Gastroesophageal sphincter (tissue), 4 donors: ENCODE results near the gene FAM13C. TPM values are rescaled to one million over a fixed set of nuclear protein-coding genes. Genes with fewer than 3 reads are reported as not detected.

Experiments
- ATAC-seq: fragments of 150-250 bp; one replicate; pipeline ENCODE4 v1.9.1; 2016; ENCODE audit warnings: mild to moderate bottlenecking, moderate library complexity
- H3K27ac ChIP-seq, 4 donors: fragments of 200-600 bp; sonication (generic) in 3 of 4; 1 replicate in 3 of 4; 2 replicates in 1 of 4; pipeline ENCODE4 v1.5.1; 2016 to 2019
- H3K27me3 ChIP-seq: fragments of 200-600 bp; sonication (generic); one replicate; pipeline ENCODE4 v1.5.1; 2019
- H3K36me3 ChIP-seq, 2 donors: fragments of 200-600 bp; sonication (generic); one replicate each; pipeline ENCODE4 v1.5.1; 2019; ENCODE audit warnings: control low read depth in 1 of 2
- H3K4me1 ChIP-seq, 3 donors: fragments of 200-600 bp; sonication (generic); 1 replicate in 2 of 3; 2 replicates in 1 of 3; pipeline ENCODE4 v1.5.1; 2016 to 2019; ENCODE audit warnings: control low read depth in 2 of 3
- H3K4me3 ChIP-seq, 2 donors: fragments of 200-600 bp; sonication (generic); one replicate each; pipeline ENCODE4 v1.5.1; 2019; ENCODE audit warnings: mild to moderate bottlenecking in 1 of 2, moderate library complexity in 1 of 2
- H3K9me3 ChIP-seq, 3 donors: fragments of 200-600 bp; sonication (generic); one replicate each; pipeline ENCODE4 v1.5.1; 2017 to 2019; ENCODE audit warnings: control low read depth in 2 of 3
- EP300 ChIP-seq: sonication (generic); formaldehyde crosslinking; IDR thresholded peaks from one replicate; pipeline ENCODE4 v1.6.1; 2017; ENCODE audit warnings: antibody characterized with exemption, mild to moderate bottlenecking
- POLR2A ChIP-seq, 2 donors: fragments of 450-650 bp; IDR thresholded peaks; one replicate each; pipeline ENCODE4 v1.6.1; 2017; ENCODE audit warnings: antibody characterized with exemption in 2 of 2, mild to moderate bottlenecking in 2 of 2, moderate library complexity in 1 of 2
- POLR2AphosphoS5 ChIP-seq: sonication (generic); formaldehyde crosslinking; IDR thresholded peaks from one replicate; pipeline ENCODE4 v1.6.1; 2017; ENCODE audit warnings: antibody characterized with exemption
- WGBS, 2 donors: methylation state at CpG; one replicate each; pipeline ENCODE4 v1.1.5; 2018; ENCODE audit warnings: low coverage in 1 of 2; 5-methylcytosine and 5-hydroxymethylcytosine counted together
- total RNA-seq, 4 donors: library from RNA; depleted of rRNA; stranded (reverse); fragments of >200 nt; gene quantifications; one replicate each; pipeline ENCODE4 v1.1.0, GENCODE V29; 2016
- TF ChIP-seq, protein P1 (sequence below), 4 experiments: fragments of 200-600 bp in 2 of 4; fragments of 450-650 bp in 2 of 4; sonication (generic) in 1 of 4; IDR thresholded peaks; one replicate each; pipeline ENCODE4 v1.5.1; 2017 to 2019; ENCODE audit warnings: antibody characterized with exemption in 4 of 4, mild to moderate bottlenecking in 2 of 4, moderate library complexity in 2 of 4

The FAM13C gene
- total RNA-seq, 4 donors from 2014 or later = 26.9 to 79.9 (median 45.5) TPM

DNA sequence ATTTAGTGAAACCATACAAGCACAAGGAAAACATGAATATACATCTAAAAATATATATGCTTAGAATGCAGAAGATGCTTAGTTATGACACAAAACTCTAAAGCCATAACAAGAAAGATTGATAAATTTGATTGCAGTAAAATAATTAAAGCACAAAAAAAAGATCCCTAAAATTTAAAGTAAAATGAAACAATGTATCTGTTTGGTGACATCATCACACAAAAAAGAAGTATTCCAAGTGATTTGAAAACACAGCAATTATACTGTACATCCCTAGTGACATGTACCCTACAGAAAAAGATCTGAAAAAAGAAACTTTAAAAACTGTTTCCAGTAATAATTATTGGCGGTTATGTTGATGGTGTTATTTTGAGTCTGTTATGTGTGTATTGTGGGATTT lies 148.2 kb downstream of the FAM13C start:
- ATAC-seq = no peak
- H3K4me3 ChIP-seq = no peak overlapping the region
- H3K36me3 ChIP-seq = no peaks in the 10 kb centered on the region
- H3K27me3 ChIP-seq = no peaks in the 10 kb centered on the region
- no peak overlapping the region for H3K27ac ChIP-seq
- 100% methylated on average over 1 of the region's 1 CpG for WGBS, 2 donors
- no peaks in the 10 kb centered on the region for H3K9me3 ChIP-seq
- TF ChIP-seq EP300 (no peak), POLR2A (IDR thresholded peaks at IDR 0.05) (no peak), POLR2AphosphoS5 (no peak)
- TF ChIP-seq, protein P1, sequence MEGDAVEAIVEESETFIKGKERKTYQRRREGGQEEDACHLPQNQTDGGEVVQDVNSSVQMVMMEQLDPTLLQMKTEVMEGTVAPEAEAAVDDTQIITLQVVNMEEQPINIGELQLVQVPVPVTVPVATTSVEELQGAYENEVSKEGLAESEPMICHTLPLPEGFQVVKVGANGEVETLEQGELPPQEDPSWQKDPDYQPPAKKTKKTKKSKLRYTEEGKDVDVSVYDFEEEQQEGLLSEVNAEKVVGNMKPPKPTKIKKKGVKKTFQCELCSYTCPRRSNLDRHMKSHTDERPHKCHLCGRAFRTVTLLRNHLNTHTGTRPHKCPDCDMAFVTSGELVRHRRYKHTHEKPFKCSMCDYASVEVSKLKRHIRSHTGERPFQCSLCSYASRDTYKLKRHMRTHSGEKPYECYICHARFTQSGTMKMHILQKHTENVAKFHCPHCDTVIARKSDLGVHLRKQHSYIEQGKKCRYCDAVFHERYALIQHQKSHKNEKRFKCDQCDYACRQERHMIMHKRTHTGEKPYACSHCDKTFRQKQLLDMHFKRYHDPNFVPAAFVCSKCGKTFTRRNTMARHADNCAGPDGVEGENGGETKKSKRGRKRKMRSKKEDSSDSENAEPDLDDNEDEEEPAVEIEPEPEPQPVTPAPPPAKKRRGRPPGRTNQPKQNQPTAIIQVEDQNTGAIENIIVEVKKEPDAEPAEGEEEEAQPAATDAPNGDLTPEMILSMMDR (IDR thresholded peaks at IDR 0.05) = no peak
- peaks cover 0 to 10% (median 0%) of the 10 kb centered on the region in 3 donors for H3K4me1 ChIP-seq

GRCh38 chr10:59212301-59212798 lies 150.0 kb downstream of the FAM13C start:
- 58 to 68% methylated on average over 2 of the region's 2 CpGs for WGBS, 2 donors
- TF ChIP-seq, protein P1 (IDR thresholded peaks at IDR 0.05) = no peak
- TF ChIP-seq POLR2A (IDR thresholded peaks at IDR 0.05) = no peak
- TF ChIP-seq POLR2AphosphoS5 = no peak
- no peak for TF ChIP-seq EP300
- H3K36me3 ChIP-seq = no peaks in the 10 kb centered on the region
- H3K27ac ChIP-seq = no peak overlapping the region
- no peaks in the 10 kb centered on the region for H3K9me3 ChIP-seq
- ATAC-seq = no peak
- H3K27me3 ChIP-seq = no peaks in the 10 kb centered on the region
- H3K4me1 ChIP-seq = peaks cover 0 to 10% (median 0%) of the 10 kb centered on the region in 3 donors
- no peak overlapping the region for H3K4me3 ChIP-seq

- Histone ChIP-seq H3K27ac (no peak overlapping the region), H3K36me3 (no peaks in the 10 kb centered on the region), H3K9me3 (no peaks in the 10 kb centered on the region), H3K4me3 (no peak overlapping the region), H3K27me3 (no peaks in the 10 kb centered on the region), H3K4me1 (peaks cover 0 to 1% (median 0%) of the 10 kb centered on the region in 3 donors)
- 94 to 96% methylated on average over 3 to 5 of the region's 5 CpGs for WGBS, 2 donors
- no peak for ATAC-seq
- TF ChIP-seq POLR2A (IDR thresholded peaks at IDR 0.05) (no peak), POLR2AphosphoS5 (no peak), EP300 (no peak)
- TF ChIP-seq, protein P1 (IDR thresholded peaks at IDR 0.05) = no peak
These were observed 156.1 kb downstream of the FAM13C start for GRCh38 chr10:59206204-59206720.

Other genes with a start within 250 kb of the FAM13C start
- gene PHYHIPL, start 185.9 kb downstream of the FAM13C start, total RNA-seq = 1 to 10 TPM in 2 of 4 donors, under 1 TPM in 2; 0.39 to 1.7 (median 1.0) TPM